GM19193 (cell line): ENCODE data around the gene GSDMA.

ENCODE experiments used
- POLR2A ChIP-seq: IDR thresholded peaks from 4 replicates; pipeline ENCODE4 v1.6.1; 2011; ENCODE audit not compliant: insufficient read depth, insufficient read length; ENCODE audit errors: extremely low read depth

Gene GSDMA

DNA sequence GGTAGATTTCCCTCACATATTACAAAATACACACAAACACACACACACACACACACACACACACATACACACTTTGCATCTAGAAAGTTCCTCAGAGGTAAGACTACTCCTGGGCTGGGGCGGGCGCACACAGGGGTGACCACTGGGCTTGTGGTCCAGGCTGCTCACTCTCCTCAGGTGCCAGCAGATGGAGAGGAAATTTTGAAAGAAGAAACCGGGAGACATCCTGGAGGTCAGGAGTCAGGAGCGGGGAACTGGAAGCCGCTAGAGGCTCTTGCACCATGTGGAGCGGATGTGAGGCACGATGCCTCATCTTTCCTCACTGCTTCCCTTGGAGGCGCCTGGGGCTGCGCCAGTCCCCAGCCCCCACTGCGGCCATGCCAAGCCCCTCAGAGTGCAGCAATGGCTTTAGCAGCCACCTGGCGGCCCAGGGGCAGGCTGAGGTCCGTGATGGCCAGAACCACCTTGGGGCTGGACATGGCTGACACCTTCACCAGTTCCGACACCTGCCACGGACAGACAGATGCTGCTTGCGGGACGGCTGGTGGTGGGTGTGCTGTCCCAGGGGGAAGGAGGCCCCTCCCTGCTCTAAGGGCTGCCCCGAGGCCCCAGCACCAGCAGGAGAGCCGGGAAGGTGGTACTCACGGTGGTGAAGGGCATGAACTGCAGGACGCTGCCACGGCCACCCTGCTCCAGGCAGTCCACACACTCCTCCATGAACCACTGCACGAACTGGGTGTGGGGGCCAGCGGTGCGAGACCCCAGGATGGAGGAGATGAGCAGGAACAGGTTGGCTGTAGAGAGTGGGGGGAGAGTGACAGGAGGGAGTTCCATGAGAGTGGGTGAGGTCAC lies 56.6 kb downstream of the GSDMA start:
- TF ChIP-seq POLR2A: no peak

GRCh38 chr17:40020146-40020545 lies 57.3 kb downstream of the GSDMA start:
- TF ChIP-seq POLR2A: no peak

DNA sequence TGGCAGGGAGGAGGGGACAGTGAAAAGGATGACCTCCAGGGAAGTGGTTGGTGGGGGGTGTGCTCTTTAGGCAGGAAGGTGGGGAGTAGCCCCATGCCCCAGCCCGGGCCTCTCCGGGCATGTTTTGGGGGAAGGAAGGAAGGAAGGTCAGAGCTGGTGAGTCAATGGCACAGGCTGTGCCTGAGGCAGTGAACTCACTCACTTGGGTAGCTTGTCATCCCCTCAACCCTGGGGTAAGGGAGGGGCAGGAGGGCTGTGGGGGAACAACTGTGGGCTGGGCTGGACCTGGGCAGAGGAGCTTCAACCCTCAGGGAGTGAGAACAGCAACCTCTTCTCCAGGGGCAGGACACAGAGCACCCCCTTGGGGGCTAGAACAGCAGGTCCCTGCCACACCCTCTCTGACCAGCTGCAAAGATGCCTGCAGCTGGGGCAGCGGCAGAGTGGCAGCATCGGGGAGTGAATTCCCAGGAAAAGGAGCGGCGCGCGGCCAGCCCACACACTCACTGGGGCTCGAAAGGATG lies 58.7 kb downstream of the GSDMA start:
- no peak for TF ChIP-seq POLR2A

DNA sequence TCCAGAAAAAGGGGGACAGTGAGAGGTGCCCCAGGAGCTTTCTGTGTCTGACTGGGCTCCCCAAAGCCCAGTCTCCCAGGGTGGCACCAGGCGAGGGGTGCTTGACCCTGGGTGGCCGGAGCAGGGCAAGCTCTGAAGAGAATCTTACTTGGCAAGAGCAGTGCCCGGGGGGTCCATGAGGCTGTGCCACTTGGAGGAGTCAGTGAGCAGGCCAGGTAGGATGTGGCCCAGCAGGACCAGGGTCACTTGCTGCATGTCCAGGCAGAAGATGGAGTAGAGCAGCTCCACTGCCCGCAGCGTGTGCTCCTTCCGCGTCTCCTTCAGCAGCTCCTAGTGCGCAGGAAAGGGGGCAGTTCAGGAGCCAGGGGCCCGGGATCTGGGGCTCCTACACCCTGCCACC lies 59.7 kb downstream of the GSDMA start:
- no peak for TF ChIP-seq POLR2A

GRCh38 chr17:40022961-40023541 lies 60.2 kb downstream of the GSDMA start:
- TF ChIP-seq POLR2A: no peak

DNA sequence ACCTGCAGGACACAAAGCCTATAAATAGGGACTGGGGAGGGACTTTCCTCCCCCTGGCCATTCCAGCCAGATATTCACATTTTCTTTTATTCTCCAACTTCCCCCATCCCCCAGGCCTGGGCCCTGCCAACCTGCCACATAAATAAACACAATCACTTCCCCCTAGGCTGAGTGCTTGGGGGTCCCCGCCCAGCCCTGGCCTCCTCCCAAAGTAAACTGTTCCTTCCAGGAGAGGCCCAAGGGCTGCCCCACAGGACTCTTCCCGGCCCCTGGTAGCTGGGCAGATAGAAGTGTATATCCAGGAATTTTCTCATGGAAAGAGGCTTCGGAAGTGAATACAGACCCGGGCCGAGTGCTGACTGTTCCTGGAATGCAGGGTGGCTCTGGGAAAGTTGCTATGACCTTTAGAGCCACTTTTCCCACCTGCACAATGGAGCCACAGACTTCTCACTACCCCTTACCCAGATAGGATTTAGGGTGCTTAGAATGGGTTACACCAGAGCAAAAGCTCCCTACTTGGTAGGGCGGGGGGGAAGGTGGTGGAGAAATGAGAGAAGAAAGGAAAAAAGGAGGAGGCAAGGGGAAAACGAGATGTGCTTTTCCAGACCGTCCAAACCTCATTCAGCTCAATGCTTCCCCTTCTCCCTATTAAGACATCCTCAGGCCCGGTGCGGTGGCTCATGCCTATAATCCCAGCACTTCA lies 60.9 kb downstream of the GSDMA start:
- no peak for TF ChIP-seq POLR2A

GRCh38 chr17:40024901-40025300 lies 62.1 kb downstream of the GSDMA start:
- TF ChIP-seq POLR2A: no peak

GRCh38 chr17:40025559-40025958 lies 62.8 kb downstream of the GSDMA start:
- TF ChIP-seq POLR2A: no peak

DNA sequence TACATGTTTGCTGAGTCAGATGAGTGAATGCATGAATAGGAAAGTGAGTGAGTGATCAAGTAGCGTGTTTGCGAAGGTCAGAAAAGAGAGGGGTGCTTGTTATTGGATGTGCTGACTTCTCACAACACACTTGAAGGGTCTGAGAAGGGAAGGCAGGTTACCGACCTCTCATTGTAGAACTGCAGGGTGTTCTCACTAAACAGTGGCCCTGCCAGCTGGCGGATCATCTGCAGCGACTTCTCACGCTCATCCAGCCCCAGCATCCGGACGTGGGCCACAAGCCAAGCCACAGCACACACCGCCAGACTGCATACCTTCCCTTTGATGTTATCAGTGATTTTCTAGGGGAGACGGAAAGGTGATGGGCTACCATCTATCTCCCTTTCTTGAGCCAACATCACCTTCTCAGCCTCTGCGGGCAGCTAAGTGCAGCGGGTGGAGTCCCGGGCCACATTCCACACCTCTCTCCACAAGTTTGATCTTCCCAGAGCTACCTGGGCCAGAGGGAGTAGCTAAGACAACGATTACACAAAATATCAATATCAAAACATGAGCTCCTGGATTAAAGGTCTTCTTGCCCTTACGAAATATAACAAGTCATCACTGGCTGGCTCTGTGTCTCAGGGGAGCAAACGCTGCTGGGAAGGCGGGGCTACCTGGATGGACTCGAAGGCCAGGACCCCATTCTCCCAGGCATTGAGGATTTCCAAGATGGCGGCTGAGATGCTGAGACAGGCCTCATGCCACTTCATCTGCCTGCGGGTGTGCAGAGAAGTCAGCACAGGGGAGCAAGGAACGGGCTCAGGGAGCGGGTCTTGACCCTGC lies 63.4 kb downstream of the GSDMA start:
- no peak for TF ChIP-seq POLR2A

DNA sequence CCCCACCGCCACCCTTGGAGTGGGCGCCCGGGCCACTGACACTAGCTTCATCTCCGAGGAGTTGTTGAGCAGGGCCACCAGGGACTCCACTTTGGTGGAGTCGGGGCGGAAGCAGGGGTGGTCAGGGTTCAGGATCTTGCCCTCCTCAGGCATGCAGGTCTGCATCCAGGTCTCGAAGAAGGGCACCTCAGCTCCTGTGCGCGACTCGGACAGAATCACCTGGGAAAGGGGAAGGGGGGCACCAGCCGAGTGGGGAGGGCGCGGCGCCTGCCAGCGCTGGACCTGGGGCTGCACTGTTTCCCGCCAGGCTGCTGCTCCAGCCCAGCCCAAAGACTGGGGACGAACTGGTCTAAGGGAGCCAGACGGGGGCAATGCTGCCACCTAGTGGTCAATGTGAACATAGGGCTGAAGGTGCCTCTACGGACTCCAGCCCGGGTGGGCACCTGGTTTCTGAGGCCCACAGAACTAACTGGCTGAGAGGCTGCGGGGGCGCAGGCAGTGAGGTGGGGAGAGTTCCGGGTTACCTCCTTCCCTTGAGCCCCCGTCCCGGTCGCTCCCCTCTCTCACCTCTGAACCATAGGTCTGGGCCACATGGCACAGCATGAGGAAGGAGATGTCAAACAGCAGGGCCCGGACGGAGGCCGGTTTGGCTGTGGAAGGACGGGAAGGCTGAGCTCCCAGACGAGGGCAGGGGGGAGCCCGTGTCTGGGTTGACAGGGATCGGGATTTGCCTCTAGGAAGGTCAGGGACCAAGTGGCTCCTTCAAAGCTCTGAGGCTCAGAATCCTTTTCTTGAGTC lies 64.2 kb downstream of the GSDMA start:
- TF ChIP-seq POLR2A: no peak
